ENCODE measurements around the gene NKX2-2. TPM values are rescaled to one million over a fixed set of nuclear protein-coding genes. Genes with fewer than 3 reads are reported as not detected.
A peak's percentile ranks its signal among the peaks of the same experiment; 100 is the strongest.

Gene NKX2-2
- not detected for total RNA-seq

- TF ChIP-seq POLR2A (IDR thresholded peaks at IDR 0.05) = no peak
- no peak for TF ChIP-seq POLR2AphosphoS5 (IDR thresholded peaks at IDR 0.05)
- TF ChIP-seq EP300 (IDR thresholded peaks at IDR 0.05) = no peak
- TF ChIP-seq, protein P1, sequence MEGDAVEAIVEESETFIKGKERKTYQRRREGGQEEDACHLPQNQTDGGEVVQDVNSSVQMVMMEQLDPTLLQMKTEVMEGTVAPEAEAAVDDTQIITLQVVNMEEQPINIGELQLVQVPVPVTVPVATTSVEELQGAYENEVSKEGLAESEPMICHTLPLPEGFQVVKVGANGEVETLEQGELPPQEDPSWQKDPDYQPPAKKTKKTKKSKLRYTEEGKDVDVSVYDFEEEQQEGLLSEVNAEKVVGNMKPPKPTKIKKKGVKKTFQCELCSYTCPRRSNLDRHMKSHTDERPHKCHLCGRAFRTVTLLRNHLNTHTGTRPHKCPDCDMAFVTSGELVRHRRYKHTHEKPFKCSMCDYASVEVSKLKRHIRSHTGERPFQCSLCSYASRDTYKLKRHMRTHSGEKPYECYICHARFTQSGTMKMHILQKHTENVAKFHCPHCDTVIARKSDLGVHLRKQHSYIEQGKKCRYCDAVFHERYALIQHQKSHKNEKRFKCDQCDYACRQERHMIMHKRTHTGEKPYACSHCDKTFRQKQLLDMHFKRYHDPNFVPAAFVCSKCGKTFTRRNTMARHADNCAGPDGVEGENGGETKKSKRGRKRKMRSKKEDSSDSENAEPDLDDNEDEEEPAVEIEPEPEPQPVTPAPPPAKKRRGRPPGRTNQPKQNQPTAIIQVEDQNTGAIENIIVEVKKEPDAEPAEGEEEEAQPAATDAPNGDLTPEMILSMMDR (IDR thresholded peaks at IDR 0.05) = no peak
- H3K9me3 ChIP-seq = no peaks in the 10 kb centered on the region
- no peak within 1 kb of the TSS for H3K27ac ChIP-seq
- peak within 1 kb of the TSS; percentile 44 for H3K4me3 ChIP-seq
- DNase-seq (ENCODE audit: low spot score in 2 of 2) = no peak
- H3K36me3 ChIP-seq = no peaks in the 10 kb centered on the region
- H3K27me3 ChIP-seq = peaks cover 100% of the 10 kb centered on the region
- peaks cover 73% of the 10 kb centered on the region for H3K4me1 ChIP-seq
- 2% methylated on average over 38 of the region's 45 CpGs for WGBS
Measured at GRCh38 chr20:21513881-21514540, at the start of gene NKX2-2. TSS of gene NKX2-2 (minus strand) at chr20:21514064. CDS start at chr20:21513669, 395 bp downstream.

- DNase-seq (ENCODE audit: low spot score in 2 of 2) = no peak
- TF ChIP-seq, protein P1 (IDR thresholded peaks at IDR 0.05) = no peak
- TF ChIP-seq POLR2A (IDR thresholded peaks at IDR 0.05) (no peak), EP300 (IDR thresholded peaks at IDR 0.05) (no peak), POLR2AphosphoS5 (IDR thresholded peaks at IDR 0.05) (no peak)
- Histone ChIP-seq H3K36me3 (no peaks in the 10 kb centered on the region), H3K27ac (no peak overlapping the region), H3K9me3 (no peaks in the 10 kb centered on the region), H3K27me3 (peaks cover 6% of the 10 kb centered on the region), H3K4me1 (no peaks in the 10 kb centered on the region), H3K4me3 (no peak overlapping the region)
- 74% methylated on average over 5 of the region's 5 CpGs for WGBS
Measured at GRCh38 chr20:21562656-21563055, 48.8 kb upstream of the NKX2-2 start.

- Histone ChIP-seq H3K4me3 (no peak overlapping the region), H3K27ac (no peak overlapping the region), H3K9me3 (no peaks in the 10 kb centered on the region), H3K36me3 (no peaks in the 10 kb centered on the region), H3K4me1 (no peaks in the 10 kb centered on the region), H3K27me3 (peaks cover 13% of the 10 kb centered on the region)
- TF ChIP-seq POLR2A (IDR thresholded peaks at IDR 0.05) (no peak), POLR2AphosphoS5 (IDR thresholded peaks at IDR 0.05) (no peak), EP300 (IDR thresholded peaks at IDR 0.05) (no peak)
- TF ChIP-seq, protein P1 (IDR thresholded peaks at IDR 0.05) = no peak
- no peak for DNase-seq (ENCODE audit: low spot score in 2 of 2)
- 89% methylated on average over 7 of the region's 7 CpGs for WGBS
Measured at GRCh38 chr20:21559305-21559704, 45.4 kb upstream of the NKX2-2 start.

- no peak overlapping the region for H3K27ac ChIP-seq
- 84% methylated on average over 20 of the region's 20 CpGs for WGBS
- no peak for DNase-seq (ENCODE audit: low spot score in 2 of 2)
- H3K9me3 ChIP-seq = no peaks in the 10 kb centered on the region
- H3K27me3 ChIP-seq = peaks cover 25% of the 10 kb centered on the region
- no peaks in the 10 kb centered on the region for H3K36me3 ChIP-seq
- H3K4me3 ChIP-seq = no peak overlapping the region
- TF ChIP-seq POLR2A (IDR thresholded peaks at IDR 0.05) (no peak), POLR2AphosphoS5 (IDR thresholded peaks at IDR 0.05) (no peak), EP300 (IDR thresholded peaks at IDR 0.05) (no peak)
- TF ChIP-seq, protein P1 (IDR thresholded peaks at IDR 0.05) = no peak
- no peaks in the 10 kb centered on the region for H3K4me1 ChIP-seq
Measured at GRCh38 chr20:21557241-21558020, 43.6 kb upstream of the NKX2-2 start.

DNA sequence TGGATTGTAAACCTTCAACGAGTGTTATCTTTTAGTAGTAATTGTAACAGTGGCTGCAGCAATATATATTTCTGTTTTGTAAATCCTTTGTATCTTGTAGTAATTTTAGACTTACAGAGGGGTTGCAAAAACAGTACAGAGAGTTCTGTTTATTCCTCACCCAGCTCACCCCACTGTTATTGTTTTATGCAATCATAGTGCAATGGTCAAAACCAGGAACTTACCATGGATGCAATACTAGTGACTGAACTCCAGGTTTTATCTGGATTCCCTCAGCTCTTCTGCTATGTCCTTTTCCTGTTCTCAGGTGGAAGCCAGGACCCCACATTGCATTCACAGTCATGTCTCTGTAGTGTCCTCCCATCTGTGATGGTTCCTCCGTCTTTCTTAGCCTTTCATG, 42.5 kb upstream of the NKX2-2 start:
- no peak for DNase-seq (ENCODE audit: low spot score in 2 of 2)
- no peaks in the 10 kb centered on the region for H3K4me1 ChIP-seq
- H3K27me3 ChIP-seq = peaks cover 25% of the 10 kb centered on the region
- WGBS = 84% methylated on average over 2 of the region's 2 CpGs
- H3K9me3 ChIP-seq = no peaks in the 10 kb centered on the region
- H3K27ac ChIP-seq = no peak overlapping the region
- TF ChIP-seq EP300 (IDR thresholded peaks at IDR 0.05) = no peak
- no peak for TF ChIP-seq POLR2AphosphoS5 (IDR thresholded peaks at IDR 0.05)
- no peak for TF ChIP-seq POLR2A (IDR thresholded peaks at IDR 0.05)
- TF ChIP-seq, protein P1 (IDR thresholded peaks at IDR 0.05) = no peak
- H3K36me3 ChIP-seq = no peaks in the 10 kb centered on the region
- no peak overlapping the region for H3K4me3 ChIP-seq
